T-helper 1 cell treated with Interleukin-12 subunit alpha and Interleukin-12 subunit beta and Interleukin-4 antibody, amounts not matched to agents 30 ng/mL and 1 ng/mL, for 36 hours (primary cell): Measurements from ENCODE around the gene SLC12A2. TPM values are rescaled to one million over a fixed set of nuclear protein-coding genes. Genes with fewer than 3 reads are reported as not detected.

Experiments used
- intact Hi-C: fragments of 100-400 bp; cut with micrococcal nuclease; formaldehyde crosslinking; loops from one replicate; pipeline ENCODE4 v1.15.1; 2024
- total RNA-seq: library from RNA; stranded (reverse); gene quantifications from 2 replicates; pipeline ENCODE4 v1.2.3, GENCODE V29; 2022

Gene SLC12A2
- 18.2 and 20.2 TPM in 2 replicates for total RNA-seq

- intact Hi-C loops = loop anchor here (1.0 to 2.0 kb wide), 8 partner anchors 174 to 1483 kb away; partner anchors contain the start of genes ISOC1, MARCHF3, PHAX and PRRC1
Measured at GRCh38 chr5:128083033-128083810, at the start of gene SLC12A2. TSS of gene SLC12A2 (plus strand) at chr5:128083766. CDS start at chr5:128083955, 189 bp downstream.

- intact Hi-C loops = no loop called here
Measured at GRCh38 chr5:128035689-128036088, 47.9 kb upstream of the SLC12A2 start.

- intact Hi-C loops = no loop called here
Measured at GRCh38 chr5:128036950-128037349, 46.6 kb upstream of the SLC12A2 start.

GRCh38 chr5:128038643-128039042, 44.9 kb upstream of the SLC12A2 start:
- intact Hi-C loops = no loop called here

GRCh38 chr5:128040927-128041326, 42.6 kb upstream of the SLC12A2 start:
- intact Hi-C loops = no loop called here

- intact Hi-C loops = no loop called here
Measured at GRCh38 chr5:128052780-128053179, 30.8 kb upstream of the SLC12A2 start.

- intact Hi-C loops = no loop called here
Measured at GRCh38 chr5:128053291-128053954, 30.1 kb upstream of the SLC12A2 start.

- intact Hi-C loops = no loop called here
Measured at GRCh38 chr5:128060644-128061385, 22.8 kb upstream of the SLC12A2 start.

- intact Hi-C loops = no loop called here
Measured at GRCh38 chr5:128062172-128062746, 21.3 kb upstream of the SLC12A2 start.

GRCh38 chr5:128074171-128074570, 9.4 kb upstream of the SLC12A2 start:
- intact Hi-C loops = no loop called here

GRCh38 chr5:128074953-128075352, 8.6 kb upstream of the SLC12A2 start:
- intact Hi-C loops = no loop called here

- intact Hi-C loops = no loop called here
Measured at GRCh38 chr5:128077526-128077925, 6.0 kb upstream of the SLC12A2 start.

GRCh38 chr5:128081111-128081851, 2.3 kb upstream of the SLC12A2 start:
- intact Hi-C loops = no loop called here

- intact Hi-C loops = loop anchor here (1.0 to 2.0 kb wide), 11 partner anchors 119 to 1633 kb away; partner anchors contain the start of genes ISOC1, MARCHF3, PHAX and PRRC1
Measured at GRCh38 chr5:128082551-128083032, 974 bp upstream of the SLC12A2 start.

GRCh38 chr5:128083811-128084227, 253 bp downstream of the SLC12A2 start:
- intact Hi-C loops = loop anchor here (1.0 to 2.0 kb wide), 8 partner anchors 175 to 1484 kb away; partner anchors contain the start of genes ISOC1, MARCHF3, PHAX and PRRC1

GRCh38 chr5:128084228-128085167, 932 bp downstream of the SLC12A2 start:
- intact Hi-C loops = no loop called here

- intact Hi-C loops = no loop called here
Measured at GRCh38 chr5:128085413-128085812, 1.8 kb downstream of the SLC12A2 start.

GRCh38 chr5:128091579-128091978, 8.0 kb downstream of the SLC12A2 start:
- intact Hi-C loops = no loop called here

GRCh38 chr5:128092144-128092543, 8.6 kb downstream of the SLC12A2 start:
- intact Hi-C loops = no loop called here
